ENCODE measurements around the gene DDI1. TPM values are rescaled to one million over a fixed set of nuclear protein-coding genes. Genes with fewer than 3 reads are reported as not detected.

The DDI1 gene
- total and polyA plus RNA-seq, 2 donors (not counting 1 experiment from before 2014, with no cell fraction given), result not detected

DNA sequence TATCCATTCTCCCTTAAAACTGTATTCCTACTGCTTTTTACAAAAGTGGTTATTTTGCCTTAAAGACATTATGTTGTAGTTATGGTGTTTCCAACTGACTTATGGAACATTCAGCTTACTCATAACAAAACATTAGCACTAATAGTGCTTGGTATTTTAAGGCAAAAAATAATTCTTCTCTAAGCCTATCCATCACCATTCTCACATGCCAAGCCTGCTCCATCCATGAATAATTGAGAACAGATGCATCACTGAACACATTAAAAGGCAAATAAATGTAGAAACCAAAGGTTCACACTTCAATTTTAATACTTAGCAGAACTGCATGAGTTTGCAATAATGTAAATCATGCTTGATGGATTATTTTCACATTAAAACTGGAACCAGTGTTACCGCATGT is 42.3 kb upstream of the DDI1 start:
- ATAC-seq (ENCODE audit: low read depth) (no peak), DNase-seq (no peak)
- Histone ChIP-seq H3K4me1 (ENCODE audit: control insufficient read depth in 2 of 2, insufficient read depth in 2 of 2, low read length in 2 of 2) (no peaks in the 10 kb centered on the region), H3K27ac (ENCODE audit: low read length in 2 of 2) (no peak overlapping the region), H3K4me2 (replicated peaks; ENCODE audit: low read depth, low read length, poor library complexity, severe bottlenecking) (no peak overlapping the region), H3K9me3 (ENCODE audit: control extremely low read depth in 1 of 3, control insufficient read depth in 2 of 3, insufficient read depth in 1 of 3, low read length in 2 of 3) (no peaks in the 10 kb centered on the region), H3K36me3 (replicated peaks in 1 of 2; ENCODE audit: control extremely low read depth in 1 of 2, control insufficient read depth in 1 of 2, extremely low read depth in 1 of 2, insufficient read depth in 2 of 2, low read length in 1 of 2) (no peaks in the 10 kb centered on the region), H3K79me2 (ENCODE audit: control insufficient read depth, insufficient read depth, low read length) (no peaks in the 10 kb centered on the region), H3K27me3 (replicated peaks in 1 of 4; ENCODE audit: control extremely low read depth in 1 of 4, control insufficient read depth in 3 of 4, insufficient read depth in 4 of 4, low read length in 3 of 4) (no peaks in the 10 kb centered on the region), H2AFZ (ENCODE audit: insufficient read depth, low read depth, low read length, poor library complexity, severe bottlenecking) (no peak overlapping the region), H3K9ac (ENCODE audit: low read length) (no peak overlapping the region), H3K4me3 (ENCODE audit: control extremely low read depth in 1 of 5, extremely low read depth in 1 of 5, insufficient read depth in 1 of 5, low read depth in 2 of 5, low read length in 4 of 5) (no peak overlapping the region), H4K20me1 (ENCODE audit: control insufficient read depth, insufficient read depth, low read length, poor library complexity, severe bottlenecking) (no peaks in the 10 kb centered on the region)
- intact Hi-C loops (cut with micrococcal nuclease), result no loop called here
- Mint-ChIP-seq H3K27me3 (no peaks in the 10 kb centered on the region), H3K9me3 (ENCODE audit: insufficient read depth) (no peaks in the 10 kb centered on the region), H3K27ac (no peak overlapping the region), H3K4me3 (no peak overlapping the region), H3K4me1 (no peaks in the 10 kb centered on the region)
- no peak for TF ChIP-seq CTCF (IDR thresholded peaks at IDR 0.05)
- CTCF ChIA-PET, result no interaction called here
- POLR2A ChIA-PET, result no interaction called here
- no CpG with 5 or more reads among the region's 1 CpG for WGBS (ENCODE audit: insufficient coverage)

GRCh38 chr11:103994518-103994917 is 41.9 kb upstream of the DDI1 start:
- DNase-seq (no peak), ATAC-seq (ENCODE audit: low read depth) (no peak)
- intact Hi-C loops (cut with micrococcal nuclease), result no loop called here
- ChIA-PET POLR2A (no interaction called here), CTCF (no interaction called here)
- no peak overlapping the region for H3K4me3 Mint-ChIP-seq
- H3K79me2 ChIP-seq (ENCODE audit: control insufficient read depth, insufficient read depth, low read length), result no peaks in the 10 kb centered on the region
- H3K4me1 Mint-ChIP-seq, result no peaks in the 10 kb centered on the region
- H3K27me3 Mint-ChIP-seq, result no peaks in the 10 kb centered on the region
- H3K9me3 Mint-ChIP-seq (ENCODE audit: insufficient read depth), result no peaks in the 10 kb centered on the region
- no peak overlapping the region for H3K9ac ChIP-seq (ENCODE audit: low read length)
- H3K9me3 ChIP-seq (ENCODE audit: control extremely low read depth in 1 of 3, control insufficient read depth in 2 of 3, insufficient read depth in 1 of 3, low read length in 2 of 3), result no peaks in the 10 kb centered on the region
- H3K4me3 ChIP-seq (ENCODE audit: control extremely low read depth in 1 of 5, extremely low read depth in 1 of 5, insufficient read depth in 1 of 5, low read depth in 2 of 5, low read length in 4 of 5), result no peak overlapping the region
- no peaks in the 10 kb centered on the region for H3K36me3 ChIP-seq (replicated peaks in 1 of 2; ENCODE audit: control extremely low read depth in 1 of 2, control insufficient read depth in 1 of 2, extremely low read depth in 1 of 2, insufficient read depth in 2 of 2, low read length in 1 of 2)
- H3K27me3 ChIP-seq (replicated peaks in 1 of 4; ENCODE audit: control extremely low read depth in 1 of 4, control insufficient read depth in 3 of 4, insufficient read depth in 4 of 4, low read length in 3 of 4), result no peaks in the 10 kb centered on the region
- H2AFZ ChIP-seq (ENCODE audit: insufficient read depth, low read depth, low read length, poor library complexity, severe bottlenecking), result no peak overlapping the region
- TF ChIP-seq EZH2 (IDR thresholded peaks at IDR 0.05; ENCODE audit: borderline replicate concordance, insufficient read depth, low read depth, low read length, poor library complexity, severe bottlenecking) (no peak), CTCF (IDR thresholded peaks at IDR 0.05) (no peak)
- H3K4me1 ChIP-seq (ENCODE audit: control insufficient read depth in 2 of 2, insufficient read depth in 2 of 2, low read length in 2 of 2), result no peaks in the 10 kb centered on the region
- H4K20me1 ChIP-seq (ENCODE audit: control insufficient read depth, insufficient read depth, low read length, poor library complexity, severe bottlenecking), result no peaks in the 10 kb centered on the region
- no peak overlapping the region for H3K4me2 ChIP-seq (replicated peaks; ENCODE audit: low read depth, low read length, poor library complexity, severe bottlenecking)
- no peak overlapping the region for H3K27ac ChIP-seq (ENCODE audit: low read length in 2 of 2)
- WGBS (ENCODE audit: insufficient coverage), result no CpG with 5 or more reads among the region's 2 CpGs
- H3K27ac Mint-ChIP-seq, result no peak overlapping the region
